BLaER1 (cell line): ENCODE results near the gene ABCG1.
"Not testable (repeated sequence)": the region's sequence is repeated elsewhere in the genome, so short reads cannot be mapped to it uniquely, and the experiment has no call there.

Experiments used
- H3K27ac ChIP-seq: shearing (Covaris generic); formaldehyde crosslinking; 2 replicates; pipeline ENCODE4 v1.8.1; 2022
- H3K27me3 ChIP-seq: shearing (Covaris generic); formaldehyde crosslinking; 2 replicates; pipeline ENCODE4 v1.8.1; 2022
- H3K36me3 ChIP-seq: shearing (Covaris generic); formaldehyde crosslinking; 2 replicates; pipeline ENCODE4 v1.8.1; 2022
- H3K4me1 ChIP-seq: shearing (Covaris generic); formaldehyde crosslinking; 2 replicates; pipeline ENCODE4 v1.8.1; 2022
- H3K4me2 ChIP-seq: shearing (Covaris generic); formaldehyde crosslinking; 2 replicates; pipeline ENCODE4 v1.8.1; 2022
- H3K4me3 ChIP-seq: shearing (Covaris generic); formaldehyde crosslinking; 2 replicates; pipeline ENCODE4 v1.8.1; 2022
- H3K9ac ChIP-seq: shearing (Covaris generic); formaldehyde crosslinking; 2 replicates; pipeline ENCODE4 v1.8.1; 2022
- H3K9me3 ChIP-seq: shearing (Covaris generic); formaldehyde crosslinking; 2 replicates; pipeline ENCODE4 v1.8.1; 2022
- H4K20me1 ChIP-seq: shearing (Covaris generic); formaldehyde crosslinking; 2 replicates; pipeline ENCODE4 v1.8.1; 2022
- Cebpa-rat ChIP-seq: shearing (Covaris generic); IDR thresholded peaks from 2 replicates; pipeline ENCODE4 v1.8.1; 2022

The ABCG1 gene

DNA sequence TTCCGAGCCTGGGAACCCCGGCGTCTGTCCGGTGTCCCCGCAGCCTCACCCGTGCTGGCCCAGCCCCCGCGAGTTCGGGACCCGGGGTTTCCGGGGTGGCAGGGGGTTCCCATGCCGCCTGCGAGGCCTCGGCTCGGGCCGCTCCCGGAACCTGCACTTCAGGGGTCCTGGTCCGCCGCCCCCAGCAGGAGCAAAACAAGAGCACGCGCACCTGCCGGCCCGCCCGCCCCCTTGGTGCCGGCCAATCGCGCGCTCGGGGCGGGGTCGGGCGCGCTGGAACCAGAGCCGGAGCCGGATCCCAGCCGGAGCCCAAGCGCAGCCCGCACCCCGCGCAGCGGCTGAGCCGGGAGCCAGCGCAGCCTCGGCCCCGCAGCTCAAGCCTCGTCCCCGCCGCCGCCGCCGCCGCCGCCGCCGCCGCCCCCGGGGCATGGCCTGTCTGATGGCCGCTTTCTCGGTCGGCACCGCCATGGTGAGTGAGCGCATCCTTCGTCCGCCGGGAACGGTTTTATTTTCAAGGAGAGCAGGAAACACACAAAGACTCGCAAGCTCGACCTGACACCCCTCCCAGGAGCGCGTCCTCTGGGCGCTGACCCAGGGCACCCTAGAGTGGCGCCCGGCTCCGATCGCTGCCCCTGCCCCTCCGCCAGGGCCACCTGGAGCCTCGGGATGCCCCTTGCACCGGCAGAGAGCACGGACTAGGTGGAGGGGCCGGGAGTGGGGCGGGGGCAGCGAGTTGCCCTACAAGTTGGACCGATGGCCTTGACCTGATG lies at the start of gene ABCG1:
ABCG1 (plus strand) TSS at position 305 of the 770 bp plus-strand sequence; CDS start at position 428, 123 bp downstream.
- Histone ChIP-seq H4K20me1 (peaks cover 27% of the 10 kb centered on the region; the same call in 1 of the 2 replicates), H3K9me3 (peaks cover 24% of the 10 kb centered on the region), H3K4me3 (peak within 1 kb of the TSS; percentile 91), H3K36me3 (no peaks in the 10 kb centered on the region), H3K9ac (peak within 1 kb of the TSS; percentile 90), H3K4me1 (peaks cover 38% of the 10 kb centered on the region), H3K27ac (peak within 1 kb of the TSS; percentile 90), H3K4me2 (peak within 1 kb of the TSS; percentile 93), H3K27me3 (peaks cover 10% of the 10 kb centered on the region; the same call in 1 of the 2 replicates)
- TF ChIP-seq Cebpa-rat: no peak

DNA sequence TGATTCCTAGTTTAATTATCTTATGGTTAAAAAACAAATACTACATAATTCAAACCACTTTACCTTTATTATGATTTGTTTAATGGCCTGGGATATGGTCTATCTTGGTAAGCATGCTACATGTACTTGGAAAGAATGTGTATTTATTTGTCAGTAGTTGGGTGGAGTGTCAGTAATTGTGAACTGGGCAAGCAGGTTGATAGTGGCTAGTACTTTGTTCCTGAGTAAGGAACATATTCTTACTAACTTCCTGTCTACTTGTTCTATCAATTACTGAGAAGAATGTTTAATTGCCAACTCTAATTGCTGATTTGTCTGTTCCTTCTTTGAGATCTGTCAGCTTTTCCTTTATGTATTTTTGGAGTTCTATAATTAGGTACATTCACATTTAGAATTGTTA lies 49.2 kb upstream of the ABCG1 start:
- H4K20me1 ChIP-seq: no peaks in the 10 kb centered on the region
- no peak overlapping the region for H3K4me3 ChIP-seq
- H3K27ac ChIP-seq: no peak overlapping the region
- no peaks in the 10 kb centered on the region for H3K27me3 ChIP-seq
- peaks cover 4% of the 10 kb centered on the region; the same call in 1 of the 2 replicates for H3K4me1 ChIP-seq
- no peaks in the 10 kb centered on the region for H3K36me3 ChIP-seq
- H3K9me3 ChIP-seq: peaks cover 6% of the 10 kb centered on the region; the same call in 1 of the 2 replicates
- H3K4me2 ChIP-seq: no peak overlapping the region
- H3K9ac ChIP-seq: no peak overlapping the region
- no peak for TF ChIP-seq Cebpa-rat

DNA sequence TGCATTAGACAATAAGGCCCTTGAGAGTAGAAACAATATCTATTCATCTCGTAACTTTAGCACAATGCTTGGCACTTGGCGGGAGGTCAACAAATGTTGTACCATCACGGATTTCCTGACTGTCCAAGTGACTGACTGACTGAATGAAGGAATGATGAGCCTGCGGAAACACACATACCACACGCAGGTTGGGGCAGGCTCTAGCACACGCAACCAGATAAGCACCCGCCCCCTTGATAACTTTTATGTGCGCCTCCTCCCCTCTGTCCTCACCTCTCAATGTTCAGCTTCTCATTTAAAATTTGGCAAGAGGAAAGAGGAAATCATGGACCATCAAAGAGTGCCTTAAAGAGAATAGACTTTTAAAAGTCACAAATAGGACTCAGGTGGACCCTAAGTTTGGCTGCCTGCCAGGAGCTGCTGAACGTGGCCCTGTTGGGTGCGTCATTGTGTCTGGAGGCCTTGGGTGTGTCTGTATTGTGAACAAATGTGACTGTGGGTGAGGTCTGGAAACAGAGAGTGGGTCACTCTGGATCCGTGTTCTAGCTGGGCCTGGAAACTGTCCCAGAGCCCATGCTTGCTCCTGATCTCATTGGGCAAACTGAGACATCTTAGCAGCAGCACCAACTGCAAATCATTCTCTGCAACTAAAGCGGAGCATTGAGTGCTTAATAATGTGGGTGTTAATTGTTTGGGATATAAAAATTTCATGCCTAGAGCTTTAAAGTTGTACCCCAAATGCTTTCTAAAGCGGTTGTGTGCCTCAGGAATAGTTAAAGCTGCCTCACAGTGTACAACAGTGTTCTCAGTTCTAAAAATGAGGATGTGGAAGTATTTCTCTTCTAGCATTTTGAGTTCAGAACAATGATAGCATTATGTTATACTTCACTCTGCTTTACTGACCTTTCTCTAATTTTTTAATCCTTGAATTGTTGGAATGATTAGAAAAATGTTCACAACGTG lies 47.6 kb upstream of the ABCG1 start:
- Histone ChIP-seq H3K4me2 (no peak overlapping the region), H3K36me3 (no peaks in the 10 kb centered on the region), H3K27ac (no peak overlapping the region), H3K4me1 (peaks cover 10% of the 10 kb centered on the region), H3K27me3 (no peaks in the 10 kb centered on the region), H3K9me3 (peaks cover 6% of the 10 kb centered on the region; the same call in 1 of the 2 replicates), H3K4me3 (no peak overlapping the region), H3K9ac (no peak overlapping the region), H4K20me1 (no peaks in the 10 kb centered on the region)
- no peak for TF ChIP-seq Cebpa-rat

DNA sequence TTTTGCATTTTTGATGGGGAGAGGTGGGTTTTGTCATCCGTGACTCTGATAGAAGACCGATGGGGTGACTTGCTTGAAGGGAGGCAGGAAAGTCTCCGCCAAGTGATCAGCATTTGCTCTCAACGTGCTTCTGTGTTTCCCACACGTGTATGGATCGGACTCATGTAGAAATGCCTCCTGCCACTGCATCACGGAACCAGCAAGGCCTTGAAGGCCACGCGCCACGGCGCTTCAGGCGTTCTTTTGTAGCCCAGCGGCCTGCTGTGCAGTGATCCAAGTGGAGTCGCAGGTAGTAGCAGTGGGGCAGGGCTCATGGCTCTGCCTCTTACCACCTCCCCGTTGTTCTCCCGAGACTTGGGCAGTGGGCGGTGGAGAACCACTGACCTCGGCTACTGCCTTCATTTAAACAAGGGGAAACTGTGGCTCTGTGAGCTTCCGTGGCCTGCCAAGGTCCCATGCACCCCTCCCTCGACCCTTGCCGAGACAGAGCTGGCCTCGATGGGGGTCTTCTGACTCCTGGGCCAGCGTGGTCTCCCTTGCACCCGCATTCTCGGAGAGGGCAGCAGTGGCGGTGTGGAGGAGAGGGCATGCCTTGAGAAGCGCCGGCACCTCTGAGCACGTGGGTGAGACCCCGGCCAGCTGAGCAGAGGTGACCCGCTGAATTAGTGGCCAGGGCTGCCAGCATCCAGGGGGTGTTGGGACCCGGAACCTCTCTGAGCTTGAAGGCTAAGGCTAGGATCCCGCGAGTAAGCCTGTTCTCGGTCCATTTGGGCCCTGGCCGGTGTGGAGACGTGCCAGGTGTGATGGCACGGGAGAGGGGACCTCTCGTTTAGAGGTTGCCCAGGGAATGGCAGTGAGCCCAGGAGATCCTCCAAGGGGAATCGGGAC lies 46.1 kb upstream of the ABCG1 start:
- no peak overlapping the region for H3K9ac ChIP-seq
- H3K36me3 ChIP-seq: no peaks in the 10 kb centered on the region
- H4K20me1 ChIP-seq: no peaks in the 10 kb centered on the region
- H3K27ac ChIP-seq: no peak overlapping the region
- TF ChIP-seq Cebpa-rat: no peak
- H3K4me1 ChIP-seq: peaks cover 15% of the 10 kb centered on the region
- H3K27me3 ChIP-seq: no peaks in the 10 kb centered on the region
- H3K9me3 ChIP-seq: peaks cover 6% of the 10 kb centered on the region; the same call in 1 of the 2 replicates
- no peak overlapping the region for H3K4me3 ChIP-seq
- no peak overlapping the region for H3K4me2 ChIP-seq

DNA sequence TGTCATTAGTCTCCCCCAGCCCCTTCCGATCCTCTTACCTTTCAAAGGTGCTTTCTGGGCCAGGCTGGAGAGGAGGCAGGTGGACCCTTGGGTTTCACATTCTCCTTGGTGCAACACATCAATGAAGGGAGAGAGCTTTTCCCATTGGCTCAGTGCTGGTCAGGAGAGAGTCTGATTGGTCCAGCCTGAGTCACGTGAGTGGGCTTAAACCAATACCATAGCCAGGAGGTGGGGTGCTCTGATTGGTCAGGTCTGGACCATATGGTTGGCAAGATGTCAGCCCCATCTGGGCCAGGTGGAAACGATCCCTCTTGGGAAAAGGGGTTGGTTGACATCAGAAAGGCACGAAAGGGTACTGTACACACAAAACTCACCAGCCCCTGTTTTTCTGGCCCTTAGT lies 44.8 kb upstream of the ABCG1 start:
- Histone ChIP-seq H4K20me1 (no peaks in the 10 kb centered on the region), H3K4me1 (peaks cover 15% of the 10 kb centered on the region), H3K27ac (no peak overlapping the region), H3K9ac (no peak overlapping the region), H3K4me2 (no peak overlapping the region), H3K4me3 (no peak overlapping the region), H3K36me3 (no peaks in the 10 kb centered on the region), H3K9me3 (peaks cover 6% of the 10 kb centered on the region; the same call in 1 of the 2 replicates), H3K27me3 (no peaks in the 10 kb centered on the region)
- no peak for TF ChIP-seq Cebpa-rat

DNA sequence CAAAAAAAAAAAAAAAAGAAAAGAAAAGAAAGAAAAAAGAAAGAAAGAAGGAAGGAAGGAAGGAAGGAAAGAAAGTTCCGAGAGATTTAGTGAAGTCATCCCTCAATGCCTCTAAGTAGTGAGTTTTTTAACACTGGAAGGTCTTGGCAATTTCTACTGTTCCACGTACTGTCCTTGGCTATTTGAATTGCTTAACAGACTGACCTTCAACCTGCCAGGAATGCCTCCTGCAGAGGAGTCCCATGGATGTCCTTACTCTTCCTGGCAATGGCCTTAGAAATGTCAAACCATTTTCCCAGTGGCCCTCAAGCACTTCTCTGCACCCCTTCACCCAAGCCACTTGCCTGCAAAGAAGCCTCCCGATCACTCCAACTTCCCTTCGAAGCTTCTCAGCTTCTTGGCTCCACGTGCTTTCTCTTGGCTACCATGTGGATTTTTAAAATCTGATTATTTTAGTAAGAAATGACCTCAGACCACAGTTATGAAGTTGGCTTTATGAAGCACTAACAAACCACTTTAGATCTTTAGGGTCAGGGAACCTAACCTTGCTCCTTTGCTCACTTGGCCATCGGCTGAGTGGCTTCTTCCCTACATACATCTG lies 43.7 kb upstream of the ABCG1 start:
- Histone ChIP-seq H3K27me3 (no peaks in the 10 kb centered on the region), H3K9me3 (peaks cover 6% of the 10 kb centered on the region; the same call in 1 of the 2 replicates), H3K9ac (no peak overlapping the region), H3K4me3 (no peak overlapping the region), H3K4me1 (peaks cover 15% of the 10 kb centered on the region), H3K4me2 (peak overlapping the region; percentile 18), H4K20me1 (no peaks in the 10 kb centered on the region), H3K27ac (no peak overlapping the region), H3K36me3 (no peaks in the 10 kb centered on the region)
- TF ChIP-seq Cebpa-rat: no peak

DNA sequence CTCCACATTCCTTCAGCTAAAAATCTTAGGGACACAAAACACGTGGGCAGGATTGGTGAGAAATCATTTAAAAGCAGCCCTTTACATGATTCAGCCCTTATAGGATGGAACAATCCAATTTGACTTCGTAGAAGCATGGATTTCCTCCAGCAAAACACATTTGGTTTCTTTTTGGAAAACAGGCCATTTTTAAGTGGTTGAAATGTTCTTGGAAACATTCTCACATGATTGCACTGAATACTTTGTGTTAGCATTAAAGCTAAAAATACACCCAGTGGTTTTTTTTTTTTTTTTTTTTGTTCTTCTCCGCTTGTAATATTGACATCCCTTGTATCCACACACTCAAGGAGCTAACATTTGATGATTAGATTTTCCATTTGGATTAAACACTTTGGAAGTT lies 42.1 kb upstream of the ABCG1 start:
- Histone ChIP-seq H4K20me1 (no peaks in the 10 kb centered on the region), H3K36me3 (no peaks in the 10 kb centered on the region), H3K4me2 (0 out of 2 replicates have a peak overlapping the region, but pooled peaks have one; percentile 15), H3K4me1 (peaks cover 15% of the 10 kb centered on the region), H3K4me3 (no peak overlapping the region), H3K27ac (no peak overlapping the region), H3K27me3 (no peaks in the 10 kb centered on the region), H3K9ac (no peak overlapping the region), H3K9me3 (peaks cover 6% of the 10 kb centered on the region; the same call in 1 of the 2 replicates)
- TF ChIP-seq Cebpa-rat: no peak

DNA sequence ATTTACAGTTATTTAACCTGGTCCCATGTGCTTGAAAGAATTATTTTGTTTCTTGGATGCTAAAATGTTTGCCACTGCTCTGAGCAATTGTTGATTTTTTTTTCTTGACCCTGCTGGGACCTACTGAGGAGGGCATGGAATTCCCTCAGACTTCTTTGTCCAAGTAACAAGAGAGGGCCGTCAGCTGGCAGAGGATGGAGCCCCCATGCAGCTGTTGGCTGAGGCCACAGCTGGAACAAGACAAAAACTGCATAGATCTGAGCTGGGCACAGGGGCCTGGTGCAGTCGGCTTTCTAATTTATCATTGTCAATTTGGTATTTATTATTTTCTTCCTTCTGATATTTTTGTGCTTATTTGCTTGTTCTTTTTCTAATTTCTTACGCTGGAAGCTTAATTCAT lies 39.6 kb upstream of the ABCG1 start:
- Histone ChIP-seq H3K27ac (no peak overlapping the region), H4K20me1 (no peaks in the 10 kb centered on the region), H3K9me3 (peaks cover 10% of the 10 kb centered on the region), H3K36me3 (no peaks in the 10 kb centered on the region), H3K27me3 (no peaks in the 10 kb centered on the region), H3K4me1 (peaks cover 15% of the 10 kb centered on the region), H3K9ac (no peak overlapping the region), H3K4me3 (no peak overlapping the region), H3K4me2 (no peak overlapping the region)
- TF ChIP-seq Cebpa-rat: no peak

DNA sequence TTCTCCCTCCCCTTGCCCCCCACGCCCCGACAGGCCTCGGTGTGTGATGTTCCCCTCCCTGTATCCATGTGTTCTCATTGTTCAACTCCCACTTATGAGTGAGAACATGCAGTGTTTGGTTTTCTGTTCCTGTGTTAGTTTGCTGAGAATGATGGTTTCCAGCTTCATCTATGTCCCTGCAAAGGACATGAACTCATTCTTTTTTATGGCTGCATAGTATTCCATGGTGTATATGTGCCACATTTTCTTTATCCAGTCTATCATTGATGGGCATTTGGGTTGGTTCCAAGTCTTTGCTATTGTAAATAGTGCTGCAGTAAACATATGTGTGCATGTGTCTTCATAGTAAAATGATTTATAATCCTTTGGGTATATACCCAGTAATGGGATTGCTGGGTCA lies 38.9 kb upstream of the ABCG1 start:
- not testable (repeated sequence) for H3K9ac ChIP-seq, H3K4me3 ChIP-seq, H3K36me3 ChIP-seq, H3K27ac ChIP-seq, H4K20me1 ChIP-seq, H3K27me3 ChIP-seq, H3K4me2 ChIP-seq
- Histone ChIP-seq H3K4me1 (peaks cover 12% of the 10 kb centered on the region), H3K9me3 (peaks cover 14% of the 10 kb centered on the region)
